BJ (cell line): ENCODE data around the gene CPPED1. TPM values are rescaled to one million over a fixed set of nuclear protein-coding genes. Genes with fewer than 3 reads are reported as not detected.
A peak's percentile ranks its signal among the peaks of the same experiment; 100 is the strongest.
"Not testable (repeated sequence)": the region's sequence is repeated elsewhere in the genome, so short reads cannot be mapped to it uniquely, and the experiment has no call there.

Experiments used
- CTCF ChIA-PET: fragments of 350-600 bp; formaldehyde crosslinking; extraction: SDS; loops from one replicate; lab custom pipeline; 2021; ENCODE audit warnings: antibody characterized with exemption, inconsistent platforms; lab: Yijun Ruan, JAX
- POLR2A ChIA-PET: fragments of 300-600 bp; sonication (Branson Sonifier 250); formaldehyde crosslinking; extraction: SDS; loops from one replicate; lab custom pipeline; 2021; ENCODE audit warnings: antibody characterized with exemption; lab: Charles Lee
- DNase-seq: peaks from one replicate; pipeline ENCODE4 v3.0.0-alpha.2; 2011; ENCODE audit warnings: low read depth
- H3K27me3 ChIP-seq: 2 replicates; pipeline ENCODE4 v1.6.0; 2011; ENCODE audit warnings: low read length; ENCODE audit not compliant: control insufficient read depth, insufficient read depth
- H3K36me3 ChIP-seq: 2 replicates; pipeline ENCODE4 v1.5.1; 2011; ENCODE audit warnings: low read length; ENCODE audit not compliant: control insufficient read depth, insufficient read depth
- H3K4me3 ChIP-seq: 2 replicates; pipeline ENCODE4 v1.5.1; 2011; ENCODE audit warnings: low read depth, mild to moderate bottlenecking, control low read depth, low read length
- polyA plus RNA-seq: library from polyadenylated mRNA; depleted of rRNA; stranded (reverse); fragments of >200 nt; gene quantifications from 2 replicates; pipeline ENCODE4 v1.2.3, GENCODE V29; 2011
- TF ChIP-seq, protein P1 (sequence below): IDR thresholded peaks from 2 replicates; pipeline ENCODE4 v1.5.1; 2011; ENCODE audit warnings: low read depth, mild to moderate bottlenecking, control low read depth, inconsistent platforms, low read length, moderate library complexity; ENCODE audit not compliant: insufficient read depth

Gene CPPED1
- polyA plus RNA-seq, 1 experiment, result 24.1 TPM

DNA sequence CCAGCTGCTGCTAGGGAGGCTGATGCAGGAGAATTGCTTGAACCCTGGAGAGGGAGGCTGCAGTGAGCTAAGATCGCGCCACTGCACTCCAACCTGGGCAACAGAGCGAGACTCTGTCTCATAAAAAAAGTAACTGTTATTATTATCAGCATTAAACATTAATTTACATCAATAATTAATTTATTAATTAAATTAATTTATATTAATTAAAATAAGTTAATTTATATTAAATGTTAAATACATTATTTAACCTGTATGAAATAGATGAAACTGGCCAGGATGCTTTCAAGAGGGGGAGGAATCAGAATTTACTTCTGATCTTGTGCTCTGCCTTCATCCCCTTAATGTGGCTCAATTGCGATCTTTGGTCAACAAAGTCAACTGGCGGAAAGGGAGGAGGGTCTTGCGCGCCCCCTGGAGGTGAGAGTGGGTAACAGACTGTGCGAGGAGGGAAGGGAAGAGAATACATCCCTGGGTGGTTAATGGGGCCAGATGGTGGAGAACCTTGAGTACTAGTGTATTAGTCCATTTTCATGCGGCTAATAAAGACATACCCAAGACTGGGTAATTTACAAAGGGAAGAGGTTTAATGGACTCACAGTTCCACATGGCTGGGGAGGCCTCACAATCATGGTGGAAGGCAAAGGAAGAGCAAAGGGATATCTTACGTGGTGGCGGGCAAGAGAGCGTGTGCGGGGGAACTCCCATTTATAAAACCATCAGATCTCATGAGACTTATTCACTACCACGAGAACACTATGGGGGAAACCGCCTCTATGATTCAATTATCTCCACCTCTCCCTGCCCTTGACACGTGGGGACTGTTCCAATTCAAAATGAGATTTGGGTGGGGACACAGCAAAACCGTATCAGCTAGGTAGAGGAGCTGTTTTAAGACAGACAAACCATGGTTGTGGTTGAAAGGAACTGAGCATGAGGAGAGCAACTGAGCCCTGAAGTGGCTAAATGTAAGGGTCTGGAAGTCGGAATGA is 15.7 kb upstream of the CPPED1 start:
- no peak for DNase-seq
- ChIA-PET POLR2A (no interaction called here), CTCF (interaction anchor here (0.7 to 3.6 kb wide), 7 partner anchors 11 to 729 kb away, joined by 3 to 29 read pairs (median 3); no protein-coding TSS in a partner anchor)
- Histone ChIP-seq H3K4me3 (no peak overlapping the region), H3K36me3 (no peaks in the 10 kb centered on the region), H3K27me3 (no peaks in the 10 kb centered on the region)
- TF ChIP-seq, protein P1, sequence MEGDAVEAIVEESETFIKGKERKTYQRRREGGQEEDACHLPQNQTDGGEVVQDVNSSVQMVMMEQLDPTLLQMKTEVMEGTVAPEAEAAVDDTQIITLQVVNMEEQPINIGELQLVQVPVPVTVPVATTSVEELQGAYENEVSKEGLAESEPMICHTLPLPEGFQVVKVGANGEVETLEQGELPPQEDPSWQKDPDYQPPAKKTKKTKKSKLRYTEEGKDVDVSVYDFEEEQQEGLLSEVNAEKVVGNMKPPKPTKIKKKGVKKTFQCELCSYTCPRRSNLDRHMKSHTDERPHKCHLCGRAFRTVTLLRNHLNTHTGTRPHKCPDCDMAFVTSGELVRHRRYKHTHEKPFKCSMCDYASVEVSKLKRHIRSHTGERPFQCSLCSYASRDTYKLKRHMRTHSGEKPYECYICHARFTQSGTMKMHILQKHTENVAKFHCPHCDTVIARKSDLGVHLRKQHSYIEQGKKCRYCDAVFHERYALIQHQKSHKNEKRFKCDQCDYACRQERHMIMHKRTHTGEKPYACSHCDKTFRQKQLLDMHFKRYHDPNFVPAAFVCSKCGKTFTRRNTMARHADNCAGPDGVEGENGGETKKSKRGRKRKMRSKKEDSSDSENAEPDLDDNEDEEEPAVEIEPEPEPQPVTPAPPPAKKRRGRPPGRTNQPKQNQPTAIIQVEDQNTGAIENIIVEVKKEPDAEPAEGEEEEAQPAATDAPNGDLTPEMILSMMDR, result peak; percentile 89

DNA sequence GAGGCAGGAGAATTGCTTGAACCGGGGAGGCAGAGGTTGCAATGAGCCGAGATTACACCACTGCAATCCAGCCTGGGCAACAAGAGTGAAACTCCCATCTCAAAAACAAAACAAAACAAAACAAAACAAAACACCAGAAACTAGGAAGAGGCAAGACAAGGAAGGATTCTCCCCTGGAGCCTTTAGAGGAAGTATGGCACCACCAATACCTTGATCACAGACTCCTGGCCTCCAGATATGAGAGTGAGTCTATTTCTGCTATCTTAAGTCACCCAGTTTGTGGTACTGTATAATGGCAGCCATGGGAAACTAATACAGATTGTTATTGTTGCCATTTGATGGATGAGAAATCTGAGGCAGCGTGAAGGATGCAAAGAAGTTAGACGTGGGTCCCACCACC is 14.6 kb upstream of the CPPED1 start:
- Histone ChIP-seq H3K4me3 (no peak overlapping the region), H3K27me3 (no peaks in the 10 kb centered on the region), H3K36me3 (no peaks in the 10 kb centered on the region)
- DNase-seq, result no peak
- TF ChIP-seq, protein P1, result no peak
- ChIA-PET POLR2A (no interaction called here), CTCF (interaction anchor here (0.9 to 3.6 kb wide), 3 partner anchors 246 to 723 kb away, joined by 3 to 29 read pairs (median 4); no protein-coding TSS in a partner anchor)

DNA sequence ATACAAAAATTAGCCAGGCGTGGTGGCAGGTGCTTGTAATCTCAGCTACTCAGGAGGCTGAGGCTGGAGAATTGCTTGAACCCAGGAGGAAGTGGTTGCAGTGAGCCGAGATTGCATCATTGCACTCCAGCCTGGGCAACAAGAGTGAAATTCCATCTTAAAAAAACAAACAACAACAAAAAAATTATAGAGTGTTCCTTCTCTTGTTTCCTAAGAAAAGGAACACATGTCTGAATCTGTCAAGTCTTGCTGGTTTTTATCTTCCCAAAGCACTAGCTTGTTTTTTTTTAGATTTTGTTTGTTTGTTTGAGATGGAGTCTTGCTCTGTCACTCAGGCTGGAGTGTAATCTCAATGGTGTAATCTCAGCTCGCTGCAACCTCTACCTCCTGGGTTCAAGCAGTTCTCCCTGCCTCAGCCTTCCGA is 13.1 kb upstream of the CPPED1 start:
- CTCF ChIA-PET, result interaction anchor here (0.6 to 3.6 kb wide), 4 partner anchors 244 to 919 kb away, joined by 3 to 29 read pairs (median 5); no protein-coding TSS in a partner anchor
- DNase-seq, H3K27me3 ChIP-seq, POLR2A ChIA-PET, H3K36me3 ChIP-seq, H3K4me3 ChIP-seq: not testable (repeated sequence)

DNA sequence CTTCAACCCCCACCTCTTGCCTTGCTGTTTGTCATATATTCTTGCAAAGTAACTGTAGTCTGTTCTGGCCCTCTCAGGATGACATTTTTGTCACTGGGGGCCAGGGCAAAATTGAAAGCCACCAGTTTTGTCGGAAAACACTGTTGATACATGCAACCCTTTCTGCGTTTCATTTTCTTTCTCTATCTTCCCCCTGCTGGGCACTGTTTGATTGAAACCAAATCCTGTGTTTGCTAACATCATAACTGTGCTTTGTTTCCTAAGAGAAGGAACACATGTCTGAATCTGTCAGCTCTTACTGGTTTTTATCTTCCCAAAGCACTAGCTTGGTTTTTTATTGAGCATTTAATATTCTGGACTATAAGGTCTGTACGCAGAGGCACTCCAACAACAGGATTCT is 11.7 kb upstream of the CPPED1 start:
- H3K4me3 ChIP-seq, result no peak overlapping the region
- POLR2A ChIA-PET, result no interaction called here
- CTCF ChIA-PET, result interaction anchor here (1.8 kb wide), 1 partner anchor 361 kb away, joined by 5 read pairs; no protein-coding TSS in a partner anchor
- H3K36me3 ChIP-seq, result no peaks in the 10 kb centered on the region
- DNase-seq, result no peak
- TF ChIP-seq, protein P1, result peak; percentile 35; the same call in 1 of the 2 replicates
- H3K27me3 ChIP-seq, result no peaks in the 10 kb centered on the region

DNA sequence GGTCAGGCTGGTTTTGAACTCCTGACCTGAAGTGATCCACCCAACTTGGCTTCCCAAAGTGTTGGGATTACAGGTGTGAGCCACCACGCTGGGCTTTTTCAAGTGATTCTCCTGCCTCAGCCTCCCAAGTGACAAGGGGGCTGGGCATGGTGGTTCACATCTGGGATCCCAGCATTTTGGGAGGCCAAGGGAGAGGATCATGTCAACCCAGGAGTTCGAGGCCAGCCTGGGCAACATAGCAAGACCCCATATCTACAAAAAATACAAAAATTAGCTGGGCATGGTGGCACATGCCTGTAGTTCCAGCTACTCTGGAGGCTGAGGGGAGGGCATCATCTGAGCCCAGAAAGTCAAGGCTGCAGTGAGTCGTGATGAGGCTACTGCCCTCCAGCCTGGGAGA is 10.0 kb upstream of the CPPED1 start:
- POLR2A ChIA-PET, DNase-seq, H3K27me3 ChIP-seq, H3K36me3 ChIP-seq, H3K4me3 ChIP-seq: not testable (repeated sequence)
- CTCF ChIA-PET, result interaction anchor here (1.4 kb wide), 1 partner anchor 718 kb away, joined by 3 read pairs; no protein-coding TSS in a partner anchor

DNA sequence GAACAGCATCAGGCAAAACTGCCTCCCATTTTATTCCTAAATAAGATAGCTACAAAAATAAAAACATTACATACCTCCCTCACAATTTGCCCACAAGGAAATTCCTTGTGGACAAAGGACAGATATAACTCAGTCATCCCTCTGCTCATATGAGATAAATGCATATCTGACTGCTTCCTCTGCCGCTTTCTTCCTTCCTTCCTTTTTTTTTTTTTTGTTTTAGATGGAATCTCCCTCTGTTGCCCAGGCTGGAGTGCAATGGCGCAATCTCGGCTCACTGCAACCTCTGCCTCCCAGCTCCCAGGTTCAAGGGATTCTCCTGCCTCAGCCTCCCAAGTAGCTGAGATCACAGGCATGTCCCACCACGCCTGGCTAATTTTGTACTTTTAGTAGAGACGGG is 9.6 kb upstream of the CPPED1 start:
- H3K27me3 ChIP-seq, POLR2A ChIA-PET, DNase-seq, H3K36me3 ChIP-seq, H3K4me3 ChIP-seq: not testable (repeated sequence)
- CTCF ChIA-PET, result interaction anchor here (1.4 kb wide), 1 partner anchor 718 kb away, joined by 3 read pairs; no protein-coding TSS in a partner anchor
